GM08714 (cell line): Measurements from ENCODE around the gene HIRA.
"Not testable (repeated sequence)": the region's sequence is repeated elsewhere in the genome, so short reads cannot be mapped to it uniquely, and the experiment has no call there.

Source experiments
- H3K4me3 ChIP-seq: fragments of 200-500 bp; sonication (Bioruptor generic); 2 replicates; pipeline ENCODE4 v1.5.1; 2014; ENCODE audit warnings: mild to moderate bottlenecking, low read length, inconsistent platforms
- ZNF274 ChIP-seq: IDR thresholded peaks from 2 replicates; pipeline ENCODE4 v1.6.1; 2012; ENCODE audit warnings: mild to moderate bottlenecking, low read depth, low read length

HIRA gene

GRCh38 chr22:19454156-19454555 lies 22.6 kb upstream of the HIRA start:
- no peak for TF ChIP-seq ZNF274
- H3K4me3 ChIP-seq = no peak overlapping the region

DNA sequence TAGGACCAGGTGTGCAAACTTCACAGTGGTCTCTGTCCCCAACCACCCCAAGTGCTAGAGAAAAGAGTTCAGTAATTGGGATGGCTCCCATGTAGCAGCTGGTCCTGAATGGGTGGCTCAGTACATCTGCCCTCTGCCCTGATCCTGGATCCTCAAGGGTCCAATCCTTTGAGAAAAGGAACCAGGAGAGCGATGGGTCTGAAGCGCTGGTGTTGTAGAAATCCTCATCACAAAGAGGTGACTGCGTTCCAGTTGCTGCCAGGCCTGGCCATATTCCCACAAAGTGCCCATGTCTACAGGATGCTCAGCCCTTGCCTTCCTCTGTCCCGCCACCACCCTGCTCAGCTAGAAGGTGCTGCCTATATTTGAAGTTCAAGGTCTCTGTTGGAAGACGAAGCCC lies 22.2 kb upstream of the HIRA start:
- no peak for TF ChIP-seq ZNF274
- no peak overlapping the region for H3K4me3 ChIP-seq

DNA sequence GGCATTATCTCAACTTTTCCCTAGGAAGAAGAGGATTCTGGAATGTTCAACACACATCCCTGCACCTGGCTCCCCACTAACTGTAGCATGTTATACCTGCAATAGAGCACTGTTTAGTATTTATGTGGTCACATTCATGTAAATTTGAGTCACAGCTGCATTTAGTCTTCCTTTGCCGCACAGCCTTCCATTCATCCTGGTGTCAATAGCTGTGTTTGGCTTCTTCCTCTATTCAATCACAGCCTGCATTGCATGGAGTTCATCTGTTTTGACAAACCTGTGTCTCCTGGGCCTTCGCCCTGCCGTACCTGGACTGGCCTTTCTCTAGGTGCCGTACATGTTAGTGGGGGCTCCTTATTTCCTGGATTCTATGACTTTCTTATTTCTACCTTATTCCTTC lies 20.0 kb upstream of the HIRA start:
- H3K4me3 ChIP-seq = no peak overlapping the region
- no peak for TF ChIP-seq ZNF274

- no peak for TF ChIP-seq ZNF274
- no peak overlapping the region for H3K4me3 ChIP-seq
Measured at GRCh38 chr22:19450363-19451175, 19.0 kb upstream of the HIRA start.

GRCh38 chr22:19449422-19449767 lies 17.9 kb upstream of the HIRA start:
- TF ChIP-seq ZNF274 = no peak
- no peak overlapping the region for H3K4me3 ChIP-seq

DNA sequence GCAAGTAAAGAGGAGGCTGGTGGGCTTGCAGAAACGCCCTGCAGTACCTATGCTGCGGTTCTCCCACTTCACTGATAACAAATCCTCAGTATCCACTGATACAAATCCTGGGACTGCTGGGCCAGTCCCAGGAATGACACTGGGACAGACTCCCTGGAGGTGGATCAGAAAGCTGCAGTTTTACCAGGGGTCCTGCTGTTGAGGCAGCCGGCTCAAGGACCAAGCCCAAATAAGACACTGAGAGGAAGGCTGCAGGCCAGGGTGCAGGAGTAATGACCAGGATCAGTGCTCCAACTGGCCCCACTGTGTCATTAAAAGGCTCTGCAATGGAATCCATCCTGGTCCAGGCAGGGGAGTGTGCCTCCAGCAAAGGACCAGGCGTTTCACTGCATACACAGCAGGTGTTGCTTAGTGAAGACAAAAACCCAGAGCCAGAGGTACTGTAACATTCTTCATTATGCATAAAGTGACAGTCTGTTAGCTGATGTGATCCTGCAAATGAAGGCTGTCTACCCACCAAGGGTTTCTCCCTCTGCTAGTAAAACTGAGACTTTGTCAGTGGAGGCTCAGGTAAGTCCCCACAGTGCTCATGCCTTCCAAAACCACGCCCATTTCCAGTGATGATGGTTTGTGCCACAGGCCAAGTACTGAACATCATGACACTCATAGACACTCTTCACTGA lies 17.3 kb upstream of the HIRA start:
- no peak for TF ChIP-seq ZNF274
- peak overlapping the region; percentile 83; the same call in 1 of the 2 replicates for H3K4me3 ChIP-seq

DNA sequence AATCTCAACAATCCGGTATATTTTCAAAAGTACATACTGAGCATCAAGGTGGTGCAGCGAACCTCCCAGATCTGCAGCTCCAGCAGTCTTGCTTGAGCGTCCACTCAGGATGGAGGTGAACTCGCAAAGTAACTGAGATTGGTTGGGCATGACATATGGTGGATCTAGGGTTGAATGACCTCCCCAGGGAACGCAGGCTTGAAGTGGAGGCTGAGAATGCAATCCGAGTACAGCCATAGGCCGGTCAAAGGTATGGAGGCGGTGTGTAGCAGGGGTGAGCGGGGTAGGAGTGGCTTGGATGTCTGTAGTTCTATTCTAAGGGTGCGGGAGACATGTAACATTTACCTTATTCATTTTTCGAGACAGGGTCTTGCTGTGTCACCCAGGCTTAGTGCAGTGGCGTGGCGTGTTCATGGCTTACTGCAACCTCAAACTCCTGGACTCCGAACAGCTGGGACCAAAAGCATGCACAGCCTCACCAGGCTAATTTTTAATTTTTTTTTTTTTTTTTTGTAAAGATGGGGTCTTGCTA lies 16.6 kb upstream of the HIRA start:
- peak overlapping the region; percentile 83 for H3K4me3 ChIP-seq
- no peak for TF ChIP-seq ZNF274

DNA sequence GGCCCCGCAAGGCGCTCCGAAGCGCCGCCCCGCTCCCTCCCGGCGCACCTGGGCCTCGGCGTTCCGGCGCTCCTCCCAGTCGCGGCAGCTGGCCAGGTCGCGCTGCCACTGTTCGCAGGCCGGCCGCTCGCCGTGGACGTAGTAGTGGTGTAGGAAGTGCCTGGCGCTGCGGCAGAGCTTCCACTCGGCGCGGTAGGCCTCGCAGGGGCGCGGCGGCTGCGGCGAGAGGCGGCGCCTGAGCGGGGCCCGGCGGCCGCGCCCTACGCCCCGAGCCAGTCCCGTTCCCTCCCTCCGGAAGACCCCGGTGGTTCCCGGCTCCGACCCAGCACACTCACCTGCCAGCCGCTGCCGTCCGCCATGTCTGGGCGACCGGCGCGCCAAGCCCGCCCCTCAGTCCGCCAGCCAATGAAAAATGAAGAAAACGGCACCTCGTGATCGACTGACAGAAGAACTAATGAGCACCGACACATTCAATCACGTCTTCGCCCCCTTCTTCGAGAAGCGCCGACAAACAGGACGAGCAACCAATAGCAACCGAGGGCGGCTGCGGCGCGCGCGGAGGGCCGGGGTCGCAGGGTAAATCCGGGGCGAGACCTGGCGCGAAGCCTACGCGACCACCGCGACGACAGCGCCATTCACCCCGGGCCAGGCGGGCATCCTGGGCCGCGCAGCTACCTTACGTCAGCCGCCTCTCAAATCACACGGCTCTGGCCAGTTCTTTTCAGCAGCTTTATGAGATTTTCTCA lies 16.0 kb upstream of the HIRA start, which contains the start of gene C22orf39:
Gene C22orf39 (minus strand): TSS at position 382 of the 746 bp plus-strand sequence. CDS start 23 bp downstream, at position 359.
- no peak for TF ChIP-seq ZNF274
- peak within 1 kb of the TSS; percentile 83 for H3K4me3 ChIP-seq

GRCh38 chr22:19446603-19447329 lies 15.2 kb upstream of the HIRA start:
- no peak for TF ChIP-seq ZNF274
- peak overlapping the region; percentile 83 for H3K4me3 ChIP-seq

DNA sequence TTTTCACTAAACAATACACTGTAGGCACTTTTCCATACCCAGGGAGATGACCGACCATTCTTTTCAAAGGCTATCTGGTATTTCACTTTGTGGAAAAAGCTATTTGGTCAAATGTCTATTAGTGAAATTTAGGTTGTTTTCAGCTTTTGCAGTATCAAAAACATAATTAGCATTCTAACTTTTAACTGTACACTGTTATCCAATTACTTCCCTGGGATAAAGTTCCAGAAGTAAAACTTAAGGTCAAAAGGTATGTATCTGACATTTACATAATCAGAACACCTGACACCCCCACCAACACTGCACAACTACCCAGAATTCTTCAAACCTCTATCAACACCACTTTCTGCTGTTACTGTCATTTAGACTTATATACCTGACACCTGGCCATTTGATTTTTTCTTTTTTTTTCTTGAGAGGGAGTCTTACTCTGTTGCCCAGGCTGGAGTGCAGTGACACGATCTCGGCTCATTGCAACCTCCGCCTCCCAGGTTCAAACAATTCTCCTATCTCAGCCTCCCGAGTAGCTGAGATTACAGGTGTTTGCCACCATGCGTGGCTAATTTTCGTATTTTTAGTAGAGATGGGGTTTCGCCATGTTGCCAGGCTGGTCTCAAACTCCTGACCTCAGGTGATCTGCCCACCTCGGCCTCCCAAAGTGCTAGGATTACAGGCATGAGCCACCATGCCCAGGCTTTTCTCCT lies 13.9 kb upstream of the HIRA start:
- not testable (repeated sequence) for H3K4me3 ChIP-seq

DNA sequence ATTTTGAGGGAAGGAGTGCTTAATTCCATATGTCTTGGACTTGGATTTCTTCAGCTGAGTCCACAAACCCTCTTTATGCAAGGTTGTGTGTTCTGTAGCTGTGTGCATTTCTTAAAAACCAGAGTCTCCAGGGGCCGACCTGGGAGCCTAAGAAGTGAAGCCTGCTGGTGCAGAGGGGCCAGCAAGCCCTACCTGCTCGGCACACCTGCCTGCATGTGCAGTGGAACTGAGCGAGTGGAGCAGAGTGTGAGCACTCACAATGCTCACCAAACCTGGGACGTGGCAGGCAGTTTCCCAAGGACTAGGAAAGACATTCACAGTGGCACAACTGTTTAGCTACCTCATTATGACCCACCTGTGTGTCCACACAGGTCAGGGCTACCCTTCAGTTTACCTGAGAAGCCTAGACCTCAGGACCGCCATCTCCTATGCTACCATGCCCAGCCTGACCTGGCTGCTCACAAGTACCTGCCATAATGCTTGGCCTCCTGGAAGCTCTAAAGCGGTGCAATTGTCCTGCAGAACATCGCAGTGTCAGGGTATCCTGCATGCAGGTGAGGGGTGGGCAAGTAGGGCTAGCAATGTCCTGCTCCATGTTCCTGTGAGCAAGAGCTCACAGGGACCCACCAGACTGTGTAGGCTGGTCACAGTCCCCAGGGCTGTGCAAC lies 12.1 kb upstream of the HIRA start:
- no peak for TF ChIP-seq ZNF274

DNA sequence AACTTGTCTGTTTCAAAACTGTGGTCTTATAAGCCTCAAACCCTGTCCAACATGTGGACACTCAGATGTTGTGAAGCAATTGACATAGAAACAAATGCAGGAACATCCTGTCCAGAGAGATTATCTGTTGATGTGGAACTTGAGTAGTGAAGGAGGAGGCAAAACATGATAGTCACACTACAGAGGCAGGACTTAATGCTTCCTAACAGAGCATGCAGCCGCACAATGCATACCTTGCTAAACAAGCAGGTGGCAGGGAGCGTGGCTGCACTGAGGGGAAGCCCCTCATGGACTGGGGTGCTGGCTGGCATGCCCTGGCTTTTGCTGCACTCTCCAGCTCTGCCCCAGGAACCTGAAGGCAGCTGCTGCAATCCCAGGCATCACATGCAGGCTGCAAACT lies 10.6 kb upstream of the HIRA start:
- H3K4me3 ChIP-seq = no peak overlapping the region
- no peak for TF ChIP-seq ZNF274

More for the DNA sequence above, 12.1 kb upstream of the HIRA start:
- no peak overlapping the region for H3K4me3 ChIP-seq
